Smooth muscle cell (in vitro differentiated cells): ENCODE data around the gene PCDH18. TPM values are rescaled to one million over a fixed set of nuclear protein-coding genes. Genes with fewer than 3 reads are reported as not detected.
"Not testable (repeated sequence)": the region's sequence is repeated elsewhere in the genome, so short reads cannot be mapped to it uniquely, and the experiment has no call there.

Source experiments
- DNase-seq: peaks from one replicate; lab custom pipeline; 2025; ENCODE audit not compliant: unreplicated experiment; lab: John Stamatoyannopoulos, UW
- H2AFZ ChIP-seq: fragments of 200-600 bp; sonication (generic); 2 replicates; pipeline ENCODE4 v1.6.0; 2016; ENCODE audit warnings: antibody characterized with exemption, low read depth, mild to moderate bottlenecking
- H3F3A ChIP-seq: fragments of 200-600 bp; sonication (generic); 2 replicates; pipeline ENCODE4 v1.6.0; 2017; ENCODE audit warnings: antibody characterized with exemption, low read depth
- H3K27ac ChIP-seq: fragments of 200-600 bp; sonication (generic); 2 replicates; pipeline ENCODE4 v1.5.1; 2016; ENCODE audit warnings: low read depth, mild to moderate bottlenecking
- H3K27me3 ChIP-seq: fragments of 200-600 bp; sonication (generic); 2 replicates; pipeline ENCODE4 v1.6.1; 2016; ENCODE audit warnings: low read depth, mild to moderate bottlenecking
- H3K36me3 ChIP-seq: fragments of 200-600 bp; sonication (generic); 2 replicates; pipeline ENCODE4 v1.5.1; 2016; ENCODE audit warnings: low read depth
- H3K4me1 ChIP-seq: fragments of 200-600 bp; sonication (generic); 2 replicates; pipeline ENCODE4 v1.5.1; 2016; ENCODE audit warnings: low read depth
- H3K4me2 ChIP-seq: fragments of 200-600 bp; sonication (generic); 2 replicates; pipeline ENCODE4 v1.6.0; 2016; ENCODE audit warnings: mild to moderate bottlenecking
- H3K4me3 ChIP-seq: fragments of 200-600 bp; sonication (generic); 2 replicates; pipeline ENCODE4 v1.5.1; 2016; ENCODE audit warnings: mild to moderate bottlenecking
- H3K79me2 ChIP-seq: fragments of 200-600 bp; sonication (generic); 2 replicates; pipeline ENCODE4 v1.6.0; 2016; ENCODE audit warnings: low read depth, mild to moderate bottlenecking
- H3K9ac ChIP-seq: fragments of 200-600 bp; sonication (generic); 2 replicates; pipeline ENCODE4 v1.6.0; 2016; ENCODE audit warnings: low read depth
- H3K9me3 ChIP-seq: fragments of 200-600 bp; sonication (generic); replicated peaks from 2 replicates; pipeline ENCODE4 v1.5.1; 2016; ENCODE audit warnings: low read depth
- H4K20me1 ChIP-seq: fragments of 200-600 bp; sonication (generic); 2 replicates; pipeline ENCODE4 v1.6.0; 2016; ENCODE audit warnings: low read depth
- WGBS: methylation state at CpG from one replicate; pipeline ENCODE4 v1.1.7; 2016; ENCODE audit warnings: low lambda C conversion rate; 5-methylcytosine and 5-hydroxymethylcytosine counted together
- polyA plus RNA-seq: library from polyadenylated mRNA; unstranded; fragments of >200 nt; fragmentation: Nextera tagmentation; extraction: Ambion mirVana; gene quantifications from 2 replicates; pipeline ENCODE4 v1.2.1, GENCODE V29; 2016
- total RNA-seq: library from RNA; depleted of rRNA; stranded (reverse); fragments of >200 nt; gene quantifications from 2 replicates; pipeline ENCODE4 v1.2.3, GENCODE V29; 2014
- TF ChIP-seq, protein P1 (sequence below): fragments of 200-600 bp; sonication (generic); IDR thresholded peaks from 2 replicates; pipeline ENCODE4 v1.5.1; 2017; ENCODE audit warnings: borderline replicate concordance, mild to moderate bottlenecking, antibody characterized with exemption; ENCODE audit not compliant: insufficient read depth, poor library complexity, severe bottlenecking

The PCDH18 gene
- total and polyA plus RNA-seq, 2 experiments from 2014 or later = 24.5 to 51.3 TPM

DNA sequence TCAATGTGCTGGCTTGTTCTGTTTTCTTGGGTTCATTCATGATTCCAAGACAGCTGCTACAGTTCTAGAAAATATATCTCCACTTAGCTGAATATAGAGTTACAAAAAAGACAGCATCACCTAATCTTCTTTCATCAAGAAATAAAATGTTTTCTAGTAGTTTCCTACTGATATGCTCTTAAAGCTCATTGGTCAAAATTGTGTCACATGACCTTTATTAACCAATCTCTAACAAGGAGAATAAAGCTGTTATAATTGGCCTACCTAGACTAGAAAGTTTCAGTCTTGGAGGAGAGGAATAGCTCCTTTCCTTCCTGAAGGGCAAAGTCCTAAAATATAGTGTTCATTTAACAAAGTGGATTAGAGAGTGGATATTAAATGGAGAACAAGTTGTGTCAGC, 8.1 kb upstream of the PCDH18 start:
- Histone ChIP-seq H4K20me1 (no peaks in the 10 kb centered on the region), H3K9ac (no peak overlapping the region), H3K27ac (no peak overlapping the region), H3K4me2 (no peak overlapping the region), H3K36me3 (no peaks in the 10 kb centered on the region), H3F3A (peaks cover 3% of the 10 kb centered on the region), H3K79me2 (no peaks in the 10 kb centered on the region), H3K27me3 (no peaks in the 10 kb centered on the region), H3K4me1 (peaks cover 61% of the 10 kb centered on the region), H3K4me3 (no peak overlapping the region), H2AFZ (no peak overlapping the region), H3K9me3 (no peaks in the 10 kb centered on the region)
- DNase-seq = no peak
- TF ChIP-seq, protein P1, sequence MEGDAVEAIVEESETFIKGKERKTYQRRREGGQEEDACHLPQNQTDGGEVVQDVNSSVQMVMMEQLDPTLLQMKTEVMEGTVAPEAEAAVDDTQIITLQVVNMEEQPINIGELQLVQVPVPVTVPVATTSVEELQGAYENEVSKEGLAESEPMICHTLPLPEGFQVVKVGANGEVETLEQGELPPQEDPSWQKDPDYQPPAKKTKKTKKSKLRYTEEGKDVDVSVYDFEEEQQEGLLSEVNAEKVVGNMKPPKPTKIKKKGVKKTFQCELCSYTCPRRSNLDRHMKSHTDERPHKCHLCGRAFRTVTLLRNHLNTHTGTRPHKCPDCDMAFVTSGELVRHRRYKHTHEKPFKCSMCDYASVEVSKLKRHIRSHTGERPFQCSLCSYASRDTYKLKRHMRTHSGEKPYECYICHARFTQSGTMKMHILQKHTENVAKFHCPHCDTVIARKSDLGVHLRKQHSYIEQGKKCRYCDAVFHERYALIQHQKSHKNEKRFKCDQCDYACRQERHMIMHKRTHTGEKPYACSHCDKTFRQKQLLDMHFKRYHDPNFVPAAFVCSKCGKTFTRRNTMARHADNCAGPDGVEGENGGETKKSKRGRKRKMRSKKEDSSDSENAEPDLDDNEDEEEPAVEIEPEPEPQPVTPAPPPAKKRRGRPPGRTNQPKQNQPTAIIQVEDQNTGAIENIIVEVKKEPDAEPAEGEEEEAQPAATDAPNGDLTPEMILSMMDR = no peak

DNA sequence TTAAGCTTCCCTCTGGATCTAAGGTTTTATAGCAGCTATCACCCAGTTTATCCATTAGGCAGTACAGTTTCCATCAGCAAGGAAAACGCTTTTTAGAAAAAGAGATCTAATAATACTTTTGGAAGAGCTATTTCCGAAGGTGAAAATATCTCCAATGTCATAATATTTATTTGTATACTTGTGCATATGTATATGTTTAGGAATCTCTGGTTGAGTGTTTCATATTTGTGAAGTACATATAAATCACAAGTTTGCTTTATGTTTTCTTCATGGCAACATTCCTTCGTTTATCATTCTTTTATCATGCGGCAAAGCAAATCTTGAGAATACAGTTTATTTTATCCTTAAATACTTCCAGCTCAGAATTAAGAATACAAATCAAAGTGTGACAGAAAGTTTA, 6.2 kb upstream of the PCDH18 start:
- TF ChIP-seq, protein P1 = no peak
- Histone ChIP-seq H2AFZ (no peak overlapping the region), H3K27me3 (no peaks in the 10 kb centered on the region), H3K9me3 (no peaks in the 10 kb centered on the region), H3K36me3 (no peaks in the 10 kb centered on the region), H3K4me2 (no peak overlapping the region), H3K9ac (no peak overlapping the region), H3K79me2 (no peaks in the 10 kb centered on the region), H3K4me3 (no peak overlapping the region), H3K4me1 (peaks cover 60% of the 10 kb centered on the region), H3K27ac (no peak overlapping the region), H4K20me1 (no peaks in the 10 kb centered on the region), H3F3A (no peaks in the 10 kb centered on the region)
- WGBS = 94% methylated on average over 4 of the region's 4 CpGs
- DNase-seq = no peak

DNA sequence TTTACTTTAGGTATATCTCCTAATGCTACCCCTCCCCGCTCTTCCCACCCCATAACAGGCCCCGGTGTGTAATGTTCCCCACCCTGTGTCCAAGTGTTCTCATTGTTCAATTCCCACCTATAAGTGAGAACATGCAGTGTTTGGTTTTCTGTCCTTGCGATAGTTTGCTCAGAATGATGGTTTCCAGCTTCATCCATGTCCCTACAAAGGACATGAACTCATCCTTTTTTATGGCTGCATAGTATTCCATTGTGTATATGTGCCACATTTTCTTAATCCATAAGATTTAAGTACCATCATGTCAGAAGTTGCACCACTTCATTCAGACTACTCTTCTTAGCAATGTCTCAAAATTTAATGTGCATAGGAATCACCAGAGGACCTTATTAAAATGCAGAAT, 5.5 kb upstream of the PCDH18 start:
- DNase-seq, H3K27ac ChIP-seq, H3K27me3 ChIP-seq, H2AFZ ChIP-seq, H3K4me2 ChIP-seq, H3K36me3 ChIP-seq, H3K9ac ChIP-seq, H3K79me2 ChIP-seq, H4K20me1 ChIP-seq, H3F3A ChIP-seq, H3K4me3 ChIP-seq, H3K9me3 ChIP-seq: not testable (repeated sequence)
- H3K4me1 ChIP-seq = peaks cover 64% of the 10 kb centered on the region
- 100% methylated on average over 3 of the region's 3 CpGs for WGBS

DNA sequence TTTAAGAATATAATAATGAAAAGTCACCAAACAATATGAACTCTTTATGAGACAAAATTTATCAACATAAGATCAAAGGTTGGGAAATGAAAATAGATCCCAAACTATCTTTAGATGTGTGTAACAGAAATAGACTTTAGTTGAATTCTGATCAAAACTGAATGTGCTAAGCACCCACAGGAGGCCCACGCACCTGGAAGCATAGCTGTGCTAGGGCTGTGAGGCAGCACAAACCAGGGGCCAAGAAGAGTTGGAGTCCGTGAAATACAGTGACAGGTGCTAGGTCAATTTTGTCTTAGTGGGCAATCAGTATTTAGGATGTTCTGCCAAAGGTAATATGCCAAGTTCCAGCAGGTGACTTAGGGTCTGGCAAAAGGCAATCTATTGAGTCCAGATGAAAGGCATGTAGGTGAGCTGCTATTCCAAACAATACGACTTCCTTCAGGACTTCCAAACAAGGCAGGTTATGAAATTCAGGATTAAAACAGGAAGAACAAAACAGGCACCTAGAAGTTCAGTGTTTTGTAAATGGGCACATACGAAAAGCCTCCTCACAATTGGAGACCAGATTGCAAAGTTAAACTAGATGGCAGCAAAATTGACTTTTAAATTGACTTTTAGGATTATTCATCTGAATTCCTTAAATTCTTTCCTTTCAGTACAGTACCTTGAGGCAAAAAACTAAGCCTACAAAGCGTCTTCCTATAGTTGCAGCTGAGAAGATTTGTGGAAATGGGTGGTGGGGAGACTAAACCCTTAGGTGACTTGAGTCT, 4.7 kb upstream of the PCDH18 start:
- H3K36me3 ChIP-seq = no peaks in the 10 kb centered on the region
- no peaks in the 10 kb centered on the region for H4K20me1 ChIP-seq
- TF ChIP-seq, protein P1 = no peak

More for the DNA sequence above, 4.7 kb upstream of the PCDH18 start:
- no peak for DNase-seq
- H3F3A ChIP-seq = peaks cover 3% of the 10 kb centered on the region
- H3K9ac ChIP-seq = no peak overlapping the region
- no peaks in the 10 kb centered on the region for H3K79me2 ChIP-seq
- H3K9me3 ChIP-seq = no peaks in the 10 kb centered on the region
- WGBS = 71% methylated on average over 5 of the region's 5 CpGs
- no peak overlapping the region for H3K4me2 ChIP-seq
- H2AFZ ChIP-seq = no peak overlapping the region
- peaks cover 59% of the 10 kb centered on the region for H3K4me1 ChIP-seq
- H3K27me3 ChIP-seq = no peaks in the 10 kb centered on the region
- no peak overlapping the region for H3K27ac ChIP-seq
- no peak overlapping the region for H3K4me3 ChIP-seq
